Activated CD4-positive, alpha-beta memory T cell treated with anti-CD3 and anti-CD28 coated beads, Interleukin-2, amount 10 ng/mL, durations not matched to agents 7 days and 5 days (primary cell): ENCODE data around the gene RAB43. TPM values are rescaled to one million over a fixed set of nuclear protein-coding genes. Genes with fewer than 3 reads are reported as not detected.

Experiments
- CTCF ChIA-PET: fragments of 350-600 bp; sonication (Branson Sonifier 250); formaldehyde crosslinking; loops from one replicate; lab custom pipeline; 2021; ENCODE audit warnings: antibody characterized with exemption, inconsistent platforms; lab: Charles Lee
- POLR2A ChIA-PET: fragments of 350-600 bp; sonication (Branson Sonifier 250); formaldehyde crosslinking; loops from one replicate; lab custom pipeline; 2021; ENCODE audit warnings: antibody characterized with exemption; lab: Charles Lee
- DNase-seq: peaks from one replicate; pipeline ENCODE4 v3.0.0-alpha.2; 2020
- H3K27ac Mint-ChIP-seq: one replicate; pipeline ENCODE4 v1.8.0; 2021; ENCODE audit warnings: mild to moderate bottlenecking, mixed read lengths
- H3K27me3 Mint-ChIP-seq: one replicate; pipeline ENCODE4 v1.8.0; 2021; ENCODE audit warnings: mixed read lengths
- H3K36me3 Mint-ChIP-seq: one replicate; pipeline ENCODE4 v1.8.0; 2021; ENCODE audit warnings: low read depth, mixed read lengths
- H3K4me1 Mint-ChIP-seq: one replicate; pipeline ENCODE4 v1.8.0; 2021; ENCODE audit warnings: mixed read lengths
- H3K4me3 Mint-ChIP-seq: one replicate; pipeline ENCODE4 v1.8.0; 2021; ENCODE audit warnings: mild to moderate bottlenecking, mixed read lengths
- H3K9me3 Mint-ChIP-seq: one replicate; pipeline ENCODE4 v1.8.0; 2021; ENCODE audit warnings: mixed read lengths
- total RNA-seq, 2 experiments: library from RNA; stranded (reverse); gene quantifications; one replicate each; pipeline ENCODE4 v1.2.3, GENCODE V29; 2021

The RAB43 gene
- total RNA-seq, 2 experiments from 2014 or later, result 46.3 to 48.1 TPM

GRCh38 chr3:129056451-129057173 is 65.0 kb downstream of the RAB43 start:
- POLR2A ChIA-PET, result interaction anchor here (0.9 kb wide), 1 partner anchor 193 kb away, joined by 3 read pairs; the partner anchor contains the start of gene COPG1
- no peak overlapping the region for H3K27ac Mint-ChIP-seq

GRCh38 chr3:129054605-129055104 is 66.9 kb downstream of the RAB43 start:
- peaks cover 10% of the 10 kb centered on the region for H3K4me1 Mint-ChIP-seq
- H3K36me3 Mint-ChIP-seq, result no peaks in the 10 kb centered on the region
- ChIA-PET POLR2A (interaction anchor here (0.6 to 4.2 kb wide), 5 partner anchors 38 to 195 kb away, joined by 3 to 61 read pairs (median 7); partner anchors contain the start of genes COPG1 and RAB43), CTCF (interaction anchor here (1.5 to 7.1 kb wide), 9 partner anchors 8 to 191 kb away, joined by 5 to 80 read pairs (median 28); partner anchors contain the start of gene RAB43)
- no peak overlapping the region for H3K27ac Mint-ChIP-seq
- no peak overlapping the region for H3K4me3 Mint-ChIP-seq
- H3K27me3 Mint-ChIP-seq, result peaks cover 12% of the 10 kb centered on the region
- H3K9me3 Mint-ChIP-seq, result no peaks in the 10 kb centered on the region
- DNase-seq, result no peak

More at GRCh38 chr3:129056451-129057173, 65.0 kb downstream of the RAB43 start:
- Mint-ChIP-seq H3K4me1 (peaks cover 10% of the 10 kb centered on the region), H3K9me3 (no peaks in the 10 kb centered on the region), H3K4me3 (no peak overlapping the region), H3K27me3 (peaks cover 12% of the 10 kb centered on the region), H3K36me3 (no peaks in the 10 kb centered on the region)
- CTCF ChIA-PET, result interaction anchor here (7.1 kb wide), 1 partner anchor 190 kb away, joined by 80 read pairs; no protein-coding TSS in a partner anchor
- DNase-seq, result no peak

GRCh38 chr3:129052675-129053074 is 68.9 kb downstream of the RAB43 start:
- no peak overlapping the region for H3K4me3 Mint-ChIP-seq
- ChIA-PET CTCF (interaction anchor here (0.8 to 7.1 kb wide), 28 partner anchors 9 to 264 kb away, joined by 3 to 80 read pairs (median 7); partner anchors contain the start of genes COPG1 and RAB43), POLR2A (interaction anchor here (1.2 to 4.2 kb wide), 10 partner anchors 13 to 264 kb away, joined by 3 to 61 read pairs (median 6); partner anchors contain the start of genes COPG1 and RAB43)
- peaks cover 6% of the 10 kb centered on the region for H3K9me3 Mint-ChIP-seq
- peaks cover 18% of the 10 kb centered on the region for H3K27me3 Mint-ChIP-seq
- peak overlapping the region; percentile 28 for H3K27ac Mint-ChIP-seq
- peaks cover 4% of the 10 kb centered on the region for H3K36me3 Mint-ChIP-seq
- DNase-seq, result no peak
- H3K4me1 Mint-ChIP-seq, result peaks cover 7% of the 10 kb centered on the region

- peaks cover 7% of the 10 kb centered on the region for H3K4me1 Mint-ChIP-seq
- peaks cover 6% of the 10 kb centered on the region for H3K9me3 Mint-ChIP-seq
- no peak overlapping the region for H3K4me3 Mint-ChIP-seq
Observed at GRCh38 chr3:129051871-129052340, 69.7 kb downstream of the RAB43 start.

GRCh38 chr3:129050556-129051295 is 70.9 kb downstream of the RAB43 start:
- CTCF ChIA-PET, result interaction anchor here (0.8 to 7.1 kb wide), 7 partner anchors 19 to 199 kb away, joined by 3 to 80 read pairs (median 31); partner anchors contain the start of gene COPG1
- POLR2A ChIA-PET, result interaction anchor here (4.2 kb wide), 1 partner anchor 71 kb away, joined by 61 read pairs; the partner anchor contains the start of gene RAB43
- Mint-ChIP-seq H3K27me3 (peaks cover 10% of the 10 kb centered on the region), H3K9me3 (peaks cover 6% of the 10 kb centered on the region), H3K27ac (no peak overlapping the region), H3K4me3 (no peak overlapping the region), H3K36me3 (peaks cover 4% of the 10 kb centered on the region), H3K4me1 (peaks cover 7% of the 10 kb centered on the region)
- no peak for DNase-seq

More at GRCh38 chr3:129051871-129052340, 69.7 kb downstream of the RAB43 start:
- POLR2A ChIA-PET, result interaction anchor here (0.6 to 4.2 kb wide), 7 partner anchors 69 to 265 kb away, joined by 3 to 61 read pairs (median 5); partner anchors contain the start of genes COPG1 and RAB43
- Mint-ChIP-seq H3K27me3 (peaks cover 15% of the 10 kb centered on the region), H3K27ac (no peak overlapping the region), H3K36me3 (peaks cover 4% of the 10 kb centered on the region)
- no peak for DNase-seq
- CTCF ChIA-PET, result interaction anchor here (0.5 to 7.1 kb wide), 18 partner anchors 10 to 414 kb away, joined by 3 to 80 read pairs (median 7); partner anchors contain the start of genes COPG1 and RAB43

- CTCF ChIA-PET, result interaction anchor here (1.0 kb wide), 1 partner anchor 77 kb away, joined by 3 read pairs; no protein-coding TSS in a partner anchor
- no peak for DNase-seq
- Mint-ChIP-seq H3K27ac (no peak overlapping the region), H3K36me3 (peaks cover 4% of the 10 kb centered on the region), H3K27me3 (peaks cover 29% of the 10 kb centered on the region), H3K9me3 (peaks cover 6% of the 10 kb centered on the region), H3K4me3 (no peak overlapping the region), H3K4me1 (peaks cover 4% of the 10 kb centered on the region)
- POLR2A ChIA-PET, result no interaction called here
Observed at GRCh38 chr3:129047553-129047839, 74.1 kb downstream of the RAB43 start.

GRCh38 chr3:129046732-129047552 is 74.7 kb downstream of the RAB43 start:
- ChIA-PET CTCF (interaction anchor here (0.8 to 1.0 kb wide), 2 partner anchors 74 to 77 kb away, joined by 3 read pairs; no protein-coding TSS in a partner anchor), POLR2A (interaction anchor here (0.7 to 1.3 kb wide), 2 partner anchors 74 to 75 kb away, joined by 3 read pairs; partner anchors contain the start of gene RAB43)
- H3K9me3 Mint-ChIP-seq, result peaks cover 6% of the 10 kb centered on the region
- peaks cover 4% of the 10 kb centered on the region for H3K36me3 Mint-ChIP-seq
- H3K27me3 Mint-ChIP-seq, result peaks cover 35% of the 10 kb centered on the region
- no peak overlapping the region for H3K27ac Mint-ChIP-seq
- H3K4me1 Mint-ChIP-seq, result peaks cover 4% of the 10 kb centered on the region
- no peak for DNase-seq
- H3K4me3 Mint-ChIP-seq, result peak overlapping the region; percentile 13

- Mint-ChIP-seq H3K27ac (no peak overlapping the region), H3K4me1 (peaks cover 4% of the 10 kb centered on the region), H3K36me3 (peaks cover 4% of the 10 kb centered on the region), H3K27me3 (peaks cover 38% of the 10 kb centered on the region), H3K4me3 (peak overlapping the region; percentile 13), H3K9me3 (peaks cover 6% of the 10 kb centered on the region)
- ChIA-PET CTCF (interaction anchor here (0.8 kb wide), 1 partner anchor 74 kb away, joined by 3 read pairs; no protein-coding TSS in a partner anchor), POLR2A (interaction anchor here (0.7 to 1.3 kb wide), 2 partner anchors 74 to 76 kb away, joined by 3 read pairs; partner anchors contain the start of gene RAB43)
- DNase-seq, result no peak
Observed at GRCh38 chr3:129046037-129046731, 75.4 kb downstream of the RAB43 start.

GRCh38 chr3:129045675-129046036 is 75.9 kb downstream of the RAB43 start:
- Mint-ChIP-seq H3K9me3 (peaks cover 6% of the 10 kb centered on the region), H3K4me3 (no peak overlapping the region)
- POLR2A ChIA-PET, result interaction anchor here (1.3 kb wide), 1 partner anchor 76 kb away, joined by 3 read pairs; the partner anchor contains the start of gene RAB43

GRCh38 chr3:129040579-129041300 is 80.9 kb downstream of the RAB43 start:
- Mint-ChIP-seq H3K4me3 (no peak overlapping the region), H3K4me1 (peaks cover 7% of the 10 kb centered on the region), H3K27me3 (peaks cover 39% of the 10 kb centered on the region), H3K9me3 (no peaks in the 10 kb centered on the region), H3K27ac (no peak overlapping the region), H3K36me3 (no peaks in the 10 kb centered on the region)
- ChIA-PET POLR2A (no interaction called here), CTCF (interaction anchor here (0.6 to 2.6 kb wide), 4 partner anchors 13 to 287 kb away, joined by 3 to 13 read pairs (median 4); no protein-coding TSS in a partner anchor)
- DNase-seq, result no peak

More at GRCh38 chr3:129045675-129046036, 75.9 kb downstream of the RAB43 start:
- CTCF ChIA-PET, result interaction anchor here (0.8 kb wide), 1 partner anchor 75 kb away, joined by 3 read pairs; no protein-coding TSS in a partner anchor
- Mint-ChIP-seq H3K4me1 (peaks cover 4% of the 10 kb centered on the region), H3K36me3 (peaks cover 4% of the 10 kb centered on the region), H3K27me3 (peaks cover 38% of the 10 kb centered on the region), H3K27ac (no peak overlapping the region)
- peak; percentile 53 for DNase-seq
